HepG2 (cell line): ENCODE measurements around the gene FAM53C. TPM values are rescaled to one million over a fixed set of nuclear protein-coding genes. Genes with fewer than 3 reads are reported as not detected.

Experiments used
- ASH2L ChIP-seq: fragments of 300-600, 200-600 bp; sonication (generic); IDR thresholded peaks from 2 replicates; pipeline ENCODE4 v1.7.0; 2017; ENCODE audit warnings: low read depth, mild to moderate bottlenecking, moderate library complexity, mixed read lengths, low read length; ENCODE audit not compliant: insufficient read length
- CHCHD3 ChIP-seq: sonication (generic); formaldehyde crosslinking; IDR thresholded peaks from 2 replicates; pipeline ENCODE4 v1.8.0; 2022; ENCODE audit warnings: mild to moderate bottlenecking, missing genetic modification reagents, moderate library complexity
- E2F1 ChIP-seq: sonication (generic); formaldehyde crosslinking; IDR thresholded peaks from 2 replicates; pipeline ENCODE4 v1.5.0; 2020; ENCODE audit warnings: missing genetic modification reagents
- EED ChIP-seq: sonication (generic); formaldehyde crosslinking; IDR thresholded peaks from 2 replicates; pipeline ENCODE4 v1.5.0; 2020; ENCODE audit warnings: mild to moderate bottlenecking, missing genetic modification reagents
- ETS1 ChIP-seq: sonication (generic); formaldehyde crosslinking; IDR thresholded peaks from 2 replicates; pipeline ENCODE4 v1.4.0; 2020; ENCODE audit warnings: missing genetic modification reagents
- ETV6 ChIP-seq: sonication (generic); formaldehyde crosslinking; conservative IDR thresholded peaks from 2 replicates; pipeline ENCODE4 v1.4.0; 2020; ENCODE audit warnings: missing genetic modification reagents
- HMG20B ChIP-seq: conservative IDR thresholded peaks from 2 replicates; pipeline ENCODE4 v1.6.1; 2016; ENCODE audit warnings: missing genetic modification reagents, missing compliant biosample characterization
- IKZF1 ChIP-seq: fragments of 450-650 bp; IDR thresholded peaks from 2 replicates; pipeline ENCODE4 v1.7.1; 2016
- MBD4 ChIP-seq: IDR thresholded peaks from 2 replicates; pipeline ENCODE4 v1.6.1; 2012; ENCODE audit warnings: low read length, inconsistent platforms, borderline replicate concordance
- MXD1 ChIP-seq: sonication (generic); formaldehyde crosslinking; IDR thresholded peaks from 2 replicates; pipeline ENCODE4 v1.4.0; 2020; ENCODE audit warnings: mild to moderate bottlenecking, missing genetic modification reagents
- NFKB2 ChIP-seq: sonication (generic); formaldehyde crosslinking; IDR thresholded peaks from 2 replicates; pipeline ENCODE4 v1.4.0; 2020; ENCODE audit warnings: missing genetic modification reagents, borderline replicate concordance
- NR1H2 ChIP-seq: sonication (generic); formaldehyde crosslinking; IDR thresholded peaks from 2 replicates; pipeline ENCODE4 v1.8.1; 2022; ENCODE audit warnings: low read depth, missing genetic modification reagents, borderline replicate concordance
- SNAI1 ChIP-seq: sonication (generic); formaldehyde crosslinking; IDR thresholded peaks from 2 replicates; pipeline ENCODE4 v1.5.0; 2020; ENCODE audit warnings: mild to moderate bottlenecking, missing genetic modification reagents, borderline replicate concordance
- SPEN ChIP-seq: sonication (generic); formaldehyde crosslinking; IDR thresholded peaks from 2 replicates; pipeline ENCODE4 v1.5.1; 2020; ENCODE audit warnings: low read depth, mild to moderate bottlenecking, missing genetic modification reagents
- TCF7 ChIP-seq: sonication (generic); IDR thresholded peaks from 2 replicates; pipeline ENCODE4 v1.6.1; 2016; ENCODE audit warnings: antibody characterized with exemption, low read depth
- ZBTB2 ChIP-seq: sonication (generic); formaldehyde crosslinking; IDR thresholded peaks from 2 replicates; pipeline ENCODE4 v1.8.0; 2022; ENCODE audit warnings: low read depth, missing genetic modification reagents
- ZNF234 ChIP-seq: sonication (generic); formaldehyde crosslinking; conservative IDR thresholded peaks from 2 replicates; pipeline ENCODE4 v1.5.1; 2020; ENCODE audit warnings: mild to moderate bottlenecking, missing genetic modification reagents
- ZNF354B ChIP-seq: sonication (generic); formaldehyde crosslinking; IDR thresholded peaks from 2 replicates; pipeline ENCODE4 v1.8.0; 2022; ENCODE audit warnings: mild to moderate bottlenecking, missing genetic modification reagents
- ZNF367 ChIP-seq: sonication (generic); formaldehyde crosslinking; IDR thresholded peaks from 2 replicates; pipeline ENCODE4 v1.4.0; 2020; ENCODE audit warnings: missing genetic modification reagents, borderline replicate concordance
- ZNF576 ChIP-seq: sonication (generic); formaldehyde crosslinking; IDR thresholded peaks from 2 replicates; pipeline ENCODE4 v1.4.0; 2020; ENCODE audit warnings: mild to moderate bottlenecking, missing genetic modification reagents
- ZNF672 ChIP-seq: sonication (generic); formaldehyde crosslinking; IDR thresholded peaks from 2 replicates; pipeline ENCODE4 v1.8.1; 2022; ENCODE audit warnings: missing genetic modification reagents
- ZNF687 ChIP-seq: sonication (generic); formaldehyde crosslinking; IDR thresholded peaks from 2 replicates; pipeline ENCODE4 v1.5.1; 2020; ENCODE audit warnings: mild to moderate bottlenecking, missing genetic modification reagents, moderate library complexity
- polyA plus RNA-seq, 8 experiments: library from polyadenylated mRNA; depleted of rRNA in 3 of 8; stranded (reverse) in 7 of 8; unstranded in 1 of 8; fragments of >200 nt; fragmentation: Illumina TruSeq in 4 of 8; extraction: Trizol in 4 of 8; gene quantifications; 2 replicates each; pipeline versions ENCODE4 v1.2.1 to v1.2.3, GENCODE V29; 2011 to 2016; ENCODE audit warnings: low read depth in 4 of 8, missing spikeins in 1 of 8, mixed read lengths in 1 of 8; ENCODE audit not compliant: insufficient read depth in 1 of 8
- total RNA-seq, 5 experiments: library from RNA; depleted of rRNA; stranded (reverse); fragments of >200 nt; fragmentation: Illumina TruSeq; extraction: Trizol; gene quantifications; 2 replicates each; pipeline ENCODE4 v1.2.3, GENCODE V29; 2016; ENCODE audit warnings: low read depth in 1 of 5

The FAM53C gene
- total and polyA plus RNA-seq, 2 of the 13 experiments (the other 11 are each of a cell fraction or from before 2014, with no cell fraction given), result 26.9 to 30.1 TPM

GRCh38 chr5:138338411-138339090 lies 485 bp downstream of the FAM53C start (continued):
- TF ChIP-seq E2F1 (CRISPR knock-in tag) (no peak; the same call in 1 of the 2 replicates), NR1H2 (CRISPR knock-in tag) (no peak), ZNF672 (no peak), ETS1 (CRISPR knock-in tag) (no peak), IKZF1 (no peak), HMG20B (CRISPR knock-in tag) (no peak), SPEN (CRISPR knock-in tag) (no peak), EED (CRISPR knock-in tag) (no peak; the same call in 1 of the 2 replicates), ZNF354B (CRISPR knock-in tag) (no peak), NFKB2 (CRISPR knock-in tag) (peak; percentile 40; the same call in 1 of the 2 replicates), MXD1 (CRISPR knock-in tag) (0 out of 2 replicates have a peak, but pooled peaks have one; percentile 7), ZNF234 (CRISPR knock-in tag) (peak; percentile 25; the same call in 1 of the 2 replicates), ETV6 (CRISPR knock-in tag) (no peak), ZNF687 (CRISPR knock-in tag) (peak; percentile 25; the same call in 1 of the 2 replicates), MBD4 (no peak), CHCHD3 (no peak), TCF7 (no peak), ASH2L (no peak), ZNF367 (CRISPR knock-in tag) (no peak), SNAI1 (no peak), ZBTB2 (peak; percentile 13; the same call in 1 of the 2 replicates), ZNF576 (CRISPR knock-in tag) (no peak)
